ENCODE measurements around the gene RBM4. TPM values are rescaled to one million over a fixed set of nuclear protein-coding genes. Genes with fewer than 3 reads are reported as not detected.

Gene RBM4
- total RNA-seq, 4 donors from 2014 or later, result 68.6 to 89.6 (median 80.3) TPM

- intact Hi-C loops (cut with DNase I), result no loop called here
- TF ChIP-seq CTCF (IDR thresholded peaks at IDR 0.05) (no peak), POLR2A (IDR thresholded peaks at IDR 0.05) (no peak)
- no peaks in the 10 kb centered on the region for H3K9me3 ChIP-seq
- no peak for DNase-seq
- H3K4me1 ChIP-seq, result peaks cover 4 to 25% (median 17%) of the 10 kb centered on the region in 3 donors
- no peak overlapping the region for H3K4me3 ChIP-seq
- WGBS, 2 donors, result 64 to 66% methylated on average over 4 of the region's 4 CpGs
- no peak overlapping the region for H3K27ac ChIP-seq
- H3K36me3 ChIP-seq, result peaks cover 0 to 17% (median 6%) of the 10 kb centered on the region in 3 donors
- H3K27me3 ChIP-seq, result no peaks in the 10 kb centered on the region
Measured at GRCh38 chr11:66609721-66610617, 28.5 kb upstream of the RBM4 start.

GRCh38 chr11:66612458-66612857, 26.0 kb upstream of the RBM4 start:
- no peaks in the 10 kb centered on the region for H3K27me3 ChIP-seq
- H3K36me3 ChIP-seq, result no peaks in the 10 kb centered on the region
- TF ChIP-seq CTCF (IDR thresholded peaks at IDR 0.05) (no peak), POLR2A (IDR thresholded peaks at IDR 0.05) (no peak)
- H3K9me3 ChIP-seq, result no peaks in the 10 kb centered on the region
- H3K27ac ChIP-seq, result no peak overlapping the region
- peaks cover 6 to 27% (median 14%) of the 10 kb centered on the region in 3 donors for H3K4me1 ChIP-seq
- H3K4me3 ChIP-seq, result no peak overlapping the region
- intact Hi-C loops (cut with DNase I), result no loop called here
- WGBS, 2 donors, result 83 to 100% methylated on average over 1 of the region's 1 CpG
- no peak for DNase-seq

GRCh38 chr11:66614073-66614472, 24.4 kb upstream of the RBM4 start:
- Histone ChIP-seq H3K27me3 (no peaks in the 10 kb centered on the region), H3K4me3 (no peak overlapping the region), H3K4me1 (peaks cover 10 to 32% (median 13%) of the 10 kb centered on the region in 3 donors), H3K27ac (no peak overlapping the region), H3K36me3 (no peaks in the 10 kb centered on the region), H3K9me3 (no peaks in the 10 kb centered on the region)
- TF ChIP-seq POLR2A (IDR thresholded peaks at IDR 0.05) (no peak), CTCF (IDR thresholded peaks at IDR 0.05) (no peak)
- no peak for DNase-seq
- WGBS, 2 donors, result 89 to 94% methylated on average over 9 to 10 of the region's 13 CpGs
- intact Hi-C loops (cut with DNase I), result no loop called here

- DNase-seq, result peak; percentile 89
- intact Hi-C loops (cut with DNase I), result loop anchor here (5.0 kb wide), 1 partner anchor 61 kb away; the partner anchor contains the start of gene RBM4B
- peak within 1 kb of the TSS; percentile 83 to 97 (median 90) for H3K4me3 ChIP-seq
- 0 to 1% methylated on average over 12 to 13 of the region's 90 CpGs for WGBS, 2 donors
- peak; percentile 40 to 100 (median 98) for TF ChIP-seq POLR2A (IDR thresholded peaks at IDR 0.05)
- TF ChIP-seq CTCF (IDR thresholded peaks at IDR 0.05), result peak in 1 of 6 experiments; percentile 12
- no peaks in the 10 kb centered on the region for H3K27me3 ChIP-seq
- peaks cover 22 to 57% (median 25%) of the 10 kb centered on the region in 3 donors for H3K4me1 ChIP-seq
- H3K9me3 ChIP-seq, result no peaks in the 10 kb centered on the region
- peak within 1 kb of the TSS; percentile 97 for H3K27ac ChIP-seq
- peaks cover 0 to 7% (median 2%) of the 10 kb centered on the region in 3 donors for H3K36me3 ChIP-seq
Measured at GRCh38 chr11:66616379-66617154, 21.9 kb upstream of the RBM4 start, which contains the start of gene RBM14. Gene RBM14, plus strand, starts transcription at chr11:66616630. Its CDS starts 91 bp downstream, at chr11:66616721.
